Heart left ventricle (tissue), 16 donors: Measurements from ENCODE around the gene ARMC6. TPM values are rescaled to one million over a fixed set of nuclear protein-coding genes. Genes with fewer than 3 reads are reported as not detected.

ENCODE experiments used
- ATAC-seq, 4 donors: fragments of 200-7000 bp; cut with Tn5 transposase; one replicate each; pipeline ENCODE4 v1.9.1; 2020 to 2022; ENCODE audit warnings: moderate library complexity in 4 of 4, mild to moderate bottlenecking in 3 of 4, moderate number of reproducible peaks in 1 of 4
- DNase-seq, 5 donors: peaks; one replicate each; pipeline ENCODE4 v3.0.0-alpha.2; 2020
- H3K27ac ChIP-seq, 12 donors: fragments of 200-600 bp; sonication (generic) in 4 of 12; one replicate each; pipeline versions ENCODE4 v1.5.0 to v1.8.0; 2016 to 2022; ENCODE audit warnings: mild to moderate bottlenecking in 2 of 12
- H3K27me3 ChIP-seq, 9 donors: fragments of 200-600 bp; sonication (generic) in 2 of 9; one replicate each; pipeline versions ENCODE4 v1.5.1 to v1.8.0; 2016 to 2022; ENCODE audit warnings: mild to moderate bottlenecking in 3 of 9
- H3K36me3 ChIP-seq, 9 donors: fragments of 200-600 bp; sonication (generic) in 2 of 9; one replicate each; pipeline versions ENCODE4 v1.5.0 to v1.8.0; 2018 to 2022; ENCODE audit warnings: mild to moderate bottlenecking in 2 of 9
- H3K4me1 ChIP-seq, 12 donors: fragments of 200-600 bp; sonication (generic) in 4 of 12; one replicate each; pipeline versions ENCODE4 v1.5.0 to v1.8.0; 2016 to 2022; ENCODE audit warnings: mild to moderate bottlenecking in 3 of 12
- H3K4me3 ChIP-seq, 12 donors: fragments of 200-600 bp; sonication (generic) in 4 of 12; one replicate each; pipeline versions ENCODE4 v1.5.0 to v1.8.0; 2017 to 2022; ENCODE audit warnings: mild to moderate bottlenecking in 9 of 12, moderate library complexity in 4 of 12
- H3K9me3 ChIP-seq, 12 donors: fragments of 200-600 bp; sonication (generic) in 4 of 12; one replicate each; pipeline versions ENCODE4 v1.5.0 to v1.8.0; 2016 to 2022; ENCODE audit warnings: mild to moderate bottlenecking in 1 of 12
- POLR2A ChIP-seq, 2 donors: fragments of 450-650 bp; IDR thresholded peaks; one replicate each; pipeline ENCODE4 v1.6.1; 2017; ENCODE audit warnings: antibody characterized with exemption in 2 of 2, mild to moderate bottlenecking in 2 of 2, moderate library complexity in 2 of 2
- WGBS, 4 donors: extraction: QIAGEN DNeasy Blood & Tissue Kit in 2 of 4; methylation state at CpG; one replicate each; pipeline versions ENCODE4 v1.1.5 to v1.1.7; 2013 to 2018; 5-methylcytosine and 5-hydroxymethylcytosine counted together
- intact Hi-C, 10 donors: fragments of 100-400 bp; cut with DNase I; formaldehyde crosslinking; loops; one replicate each; pipeline versions ENCODE4 v1.11.1 to v1.14.2; 2022
- polyA plus RNA-seq, 2 donors: library from polyadenylated mRNA; stranded (reverse); fragments of 200-250 nt; gene quantifications; one replicate each; pipeline ENCODE4 v1.2.3, GENCODE V29; 2013
- total RNA-seq, 9 donors: library from RNA; depleted of rRNA in 2 of 9; stranded (reverse); fragments of >200 nt in 2 of 9; fragmentation: NEBNext Ultra II Directional in 3 of 9; extraction: Animal tissue kit (Norgen Biotek cat#: 25700) in 3 of 9; gene quantifications; one replicate each; pipeline versions ENCODE4 v1.1.0 to v1.2.4, GENCODE V29; 2016 to 2023
- TF ChIP-seq, protein P1 (sequence below), 12 donors: fragments of 200-600 bp; sonication (generic) in 4 of 12; IDR thresholded peaks; one replicate each; pipeline versions ENCODE4 v1.5.0 to v1.8.0; 2018 to 2022; ENCODE audit warnings: antibody characterized with exemption in 12 of 12, mild to moderate bottlenecking in 5 of 12
- donor health status: ischemic (EF 13 %, LVEDD 7.1; RV severe dilation, severe dysfunction).
- donor health status: healthy with polysubstance abuse.
- donor health status: DM: no; HTN: yes; CAD: no.
- donor health status: DM: no; HTN: no; CAD: no.
- donor health status: ischemic (EF 25% LVEDD 6.9; RV normal size, moderate dysfunction).
- donor health status: ischemic (EF 25% LVEDD 5.7; RV mildly dilated, moderate dysfunction).
- donor health status: healthy.
- donor health status: DM: yes; HTN: yes; CAD: no.
- donor health status: ischemic (EF 35%, LVEDD 5.7; RV mildly dilated, moderate dysfunction).
- donor health status: nonischemic (EF 11% LVEDD 7.7; RV severe dilation, severe dysfunction).
- donor health status: DM: yes; HTN: yes; CAD: no.
- donor health status: PGD.
- donor health status: ischemic (EF 29% LVEDD 5.4; RV normal size, mild dysfunction).
- donor health status: nonischemic (EF 23%, LVEDD 6.1; RV moderate dilation, normal function).

Gene ARMC6
- total and polyA plus RNA-seq, 11 donors = 9.9 to 24.7 (median 18.0) TPM

DNA sequence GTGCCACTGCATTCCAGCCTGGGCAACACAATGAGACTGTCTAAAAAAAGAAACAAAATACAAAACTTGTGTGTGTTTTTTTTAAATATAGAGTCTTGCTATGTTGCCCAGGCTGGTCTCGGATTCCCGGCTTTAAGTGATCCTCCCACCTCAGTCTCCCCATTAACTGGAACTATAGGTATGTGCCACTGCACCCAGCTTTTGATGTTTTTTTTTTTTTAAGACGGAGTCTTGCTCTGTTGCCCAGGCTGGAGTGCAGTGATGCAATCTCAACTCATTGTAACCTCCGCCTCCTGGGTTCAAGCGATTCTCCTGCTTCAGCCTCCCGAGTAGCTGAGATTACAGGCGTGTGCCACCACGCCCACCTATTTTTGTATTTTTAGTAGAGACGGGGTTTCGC is 37.1 kb upstream of the ARMC6 start:
- WGBS, 4 donors = 94 to 97% (median 96%) methylated on average over 10 of the region's 10 CpGs
- ATAC-seq = no peak
- Histone ChIP-seq H3K9me3 (no peaks in the 10 kb centered on the region), H3K4me3 (no peak overlapping the region), H3K4me1 (peaks cover 0 to 10% (median 3%) of the 10 kb centered on the region in 12 donors), H3K27me3 (no peaks in the 10 kb centered on the region), H3K36me3 (peaks cover 4 to 92% (median 60%) of the 10 kb centered on the region in 9 donors), H3K27ac (no peak overlapping the region)
- intact Hi-C loops = no loop called here
- TF ChIP-seq, protein P1, sequence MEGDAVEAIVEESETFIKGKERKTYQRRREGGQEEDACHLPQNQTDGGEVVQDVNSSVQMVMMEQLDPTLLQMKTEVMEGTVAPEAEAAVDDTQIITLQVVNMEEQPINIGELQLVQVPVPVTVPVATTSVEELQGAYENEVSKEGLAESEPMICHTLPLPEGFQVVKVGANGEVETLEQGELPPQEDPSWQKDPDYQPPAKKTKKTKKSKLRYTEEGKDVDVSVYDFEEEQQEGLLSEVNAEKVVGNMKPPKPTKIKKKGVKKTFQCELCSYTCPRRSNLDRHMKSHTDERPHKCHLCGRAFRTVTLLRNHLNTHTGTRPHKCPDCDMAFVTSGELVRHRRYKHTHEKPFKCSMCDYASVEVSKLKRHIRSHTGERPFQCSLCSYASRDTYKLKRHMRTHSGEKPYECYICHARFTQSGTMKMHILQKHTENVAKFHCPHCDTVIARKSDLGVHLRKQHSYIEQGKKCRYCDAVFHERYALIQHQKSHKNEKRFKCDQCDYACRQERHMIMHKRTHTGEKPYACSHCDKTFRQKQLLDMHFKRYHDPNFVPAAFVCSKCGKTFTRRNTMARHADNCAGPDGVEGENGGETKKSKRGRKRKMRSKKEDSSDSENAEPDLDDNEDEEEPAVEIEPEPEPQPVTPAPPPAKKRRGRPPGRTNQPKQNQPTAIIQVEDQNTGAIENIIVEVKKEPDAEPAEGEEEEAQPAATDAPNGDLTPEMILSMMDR (IDR thresholded peaks at IDR 0.05) = no peak
- TF ChIP-seq POLR2A (IDR thresholded peaks at IDR 0.05) = no peak
- no peak for DNase-seq

DNA sequence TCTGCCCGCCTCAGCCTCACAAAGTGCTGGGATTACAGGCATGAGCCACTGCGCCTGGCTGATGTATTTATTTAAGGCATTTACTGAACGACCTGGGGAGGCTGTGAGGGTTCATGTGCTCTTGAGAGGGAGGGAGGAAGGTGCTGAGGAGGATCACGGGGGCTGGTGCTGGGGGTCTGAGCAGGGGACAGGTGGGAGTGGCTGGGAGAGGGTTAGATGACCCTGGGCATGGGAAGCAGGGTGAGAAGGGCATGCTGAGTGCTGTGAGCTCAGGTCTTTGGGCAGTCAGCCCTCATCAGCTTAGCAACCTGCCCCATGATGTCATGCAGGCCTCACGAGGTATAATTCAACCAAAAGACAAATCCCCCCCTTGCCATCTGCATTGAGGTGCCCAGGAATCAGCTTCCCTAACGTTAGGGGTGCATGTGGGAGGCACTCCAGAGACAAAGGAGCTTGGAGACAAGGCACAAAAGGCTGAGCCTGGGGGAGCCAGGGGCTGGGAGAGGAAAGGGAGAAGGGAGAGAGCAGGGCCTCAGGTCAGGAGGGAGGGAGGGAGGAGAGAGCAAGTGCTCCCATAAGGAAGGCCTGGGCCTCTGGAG is 36.5 kb upstream of the ARMC6 start:
- H3K9me3 ChIP-seq = no peaks in the 10 kb centered on the region
- intact Hi-C loops = no loop called here
- no peaks in the 10 kb centered on the region for H3K27me3 ChIP-seq
- no peak overlapping the region for H3K4me3 ChIP-seq
- WGBS, 4 donors = 87 to 93% (median 90%) methylated on average over 6 of the region's 6 CpGs
- DNase-seq (peak in 1 of 5 donors; percentile 21), ATAC-seq (no peak)
- TF ChIP-seq, protein P1 (IDR thresholded peaks at IDR 0.05) = no peak
- TF ChIP-seq POLR2A (IDR thresholded peaks at IDR 0.05) = no peak
- no peak overlapping the region for H3K27ac ChIP-seq
- peaks cover 4 to 92% (median 65%) of the 10 kb centered on the region in 9 donors for H3K36me3 ChIP-seq
- H3K4me1 ChIP-seq = peaks cover 0 to 10% (median 3%) of the 10 kb centered on the region in 12 donors

DNA sequence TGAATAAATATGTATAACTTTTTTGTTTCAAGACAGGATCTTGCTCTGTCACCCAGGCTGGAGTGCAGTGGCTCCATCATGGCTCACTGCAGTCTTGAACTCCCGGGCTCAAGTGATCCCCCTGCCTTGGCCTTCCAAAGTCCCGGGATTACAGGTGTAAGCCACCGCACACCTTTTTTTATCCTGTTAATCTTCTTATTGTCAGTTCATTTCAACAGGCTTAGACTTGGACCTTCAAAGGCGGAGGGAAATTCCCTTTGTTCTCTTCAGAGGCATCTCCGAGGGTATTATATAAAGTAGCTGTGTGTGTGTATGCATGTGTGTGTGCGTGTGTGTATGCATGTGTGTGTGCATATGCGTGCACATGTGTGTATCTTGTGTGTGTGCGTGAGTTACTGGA is 35.1 kb upstream of the ARMC6 start:
- H3K4me3 ChIP-seq = no peak overlapping the region
- H3K36me3 ChIP-seq = peaks cover 4 to 93% (median 68%) of the 10 kb centered on the region in 9 donors
- TF ChIP-seq, protein P1 (IDR thresholded peaks at IDR 0.05) = no peak
- TF ChIP-seq POLR2A (IDR thresholded peaks at IDR 0.05) = no peak
- WGBS, 4 donors = 93 to 96% (median 94%) methylated on average over 8 of the region's 8 CpGs
- no peaks in the 10 kb centered on the region for H3K9me3 ChIP-seq
- DNase-seq = no peak
- no peak overlapping the region for H3K27ac ChIP-seq
- intact Hi-C loops = no loop called here
- no peak for ATAC-seq
- H3K4me1 ChIP-seq = peaks cover 0 to 10% (median 3%) of the 10 kb centered on the region in 12 donors
- H3K27me3 ChIP-seq = no peaks in the 10 kb centered on the region

DNA sequence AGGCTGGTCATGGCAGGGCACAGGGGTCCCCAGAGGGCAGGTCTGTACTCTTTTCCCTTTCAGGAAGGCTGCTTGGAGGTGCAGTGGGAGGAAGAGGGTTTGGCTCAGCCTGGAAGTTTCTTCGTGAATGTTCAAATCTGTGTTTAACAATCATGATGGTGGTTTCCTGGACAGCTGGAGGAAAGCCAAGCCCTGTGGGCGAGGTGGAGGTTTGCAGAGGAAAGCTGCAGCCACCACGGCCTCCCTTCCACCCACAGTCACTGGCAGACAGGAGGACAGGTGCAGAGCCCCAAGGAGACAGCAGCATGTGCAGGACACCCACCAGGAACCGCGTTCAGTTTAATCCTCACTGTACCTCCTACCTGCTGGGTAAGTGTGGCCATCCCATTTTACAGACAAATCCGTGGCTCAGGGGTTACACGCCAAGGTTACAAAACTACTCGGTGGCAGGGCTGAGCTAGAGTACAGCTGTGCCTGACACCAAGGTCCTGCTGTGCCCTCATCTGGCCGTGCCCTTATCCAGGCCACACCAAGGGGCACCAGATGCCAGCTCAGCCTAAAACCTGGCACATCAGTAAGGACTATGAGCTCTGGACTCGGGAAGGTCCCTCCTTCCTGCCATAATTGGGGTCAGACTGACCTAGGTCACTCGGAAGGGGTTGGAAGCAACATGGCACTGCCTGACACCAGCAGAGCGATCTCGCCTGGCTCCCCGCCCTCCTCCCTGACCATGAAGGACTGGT is 34.2 kb upstream of the ARMC6 start:
- Histone ChIP-seq H3K27me3 (no peaks in the 10 kb centered on the region), H3K36me3 (peaks cover 0 to 93% (median 68%) of the 10 kb centered on the region in 9 donors), H3K4me1 (peaks cover 0 to 10% (median 3%) of the 10 kb centered on the region in 12 donors), H3K9me3 (no peaks in the 10 kb centered on the region), H3K27ac (peak overlapping the region in 1 of 12 donors; percentile 15), H3K4me3 (no peak overlapping the region)
- peak in 1 of 4 donors; percentile 12 for ATAC-seq
- 68 to 70% (median 68%) methylated on average over 11 to 14 of the region's 14 CpGs for WGBS, 4 donors
- intact Hi-C loops = no loop called here
- DNase-seq = peak in 1 of 5 donors; percentile 29
- no peak for TF ChIP-seq POLR2A (IDR thresholded peaks at IDR 0.05)
- TF ChIP-seq, protein P1 (IDR thresholded peaks at IDR 0.05) = no peak
